ENCODE measurements around the gene HES2.

GRCh38 chr1:6389971-6390370, 29.7 kb downstream of the HES2 start:
- TF ChIP-seq CTCF (conservative IDR thresholded peaks at IDR 0.05 in 1 of 2, IDR thresholded peaks at IDR 0.05 in 1 of 2; ENCODE audit: extremely low read depth in 1 of 2, insufficient read depth in 1 of 2, low read depth in 1 of 2, low read length in 2 of 2) (no peak), EZH2 (IDR thresholded peaks at IDR 0.05; ENCODE audit: borderline replicate concordance, low read length) (no peak)

All from mammary epithelial cell (primary cell).